Mammary epithelial cell (primary cell): ENCODE data around the gene MFSD6.

Source experiments
- EZH2 ChIP-seq: IDR thresholded peaks from 2 replicates; pipeline ENCODE4 v1.6.1; 2012; ENCODE audit warnings: low read length, inconsistent platforms, borderline replicate concordance
- TF ChIP-seq, protein P1 (sequence below), 2 donors: IDR thresholded peaks in 1 of 2; conservative IDR thresholded peaks in 1 of 2; 2 replicates each; pipeline ENCODE4 v1.5.1; 2011 to 2012; ENCODE audit warnings: inconsistent platforms in 2 of 2, low read length in 2 of 2, mild to moderate bottlenecking in 2 of 2, control low read depth in 1 of 2, low read depth in 1 of 2; ENCODE audit not compliant: insufficient read depth in 1 of 2; ENCODE audit errors: extremely low read depth in 1 of 2

DNA sequence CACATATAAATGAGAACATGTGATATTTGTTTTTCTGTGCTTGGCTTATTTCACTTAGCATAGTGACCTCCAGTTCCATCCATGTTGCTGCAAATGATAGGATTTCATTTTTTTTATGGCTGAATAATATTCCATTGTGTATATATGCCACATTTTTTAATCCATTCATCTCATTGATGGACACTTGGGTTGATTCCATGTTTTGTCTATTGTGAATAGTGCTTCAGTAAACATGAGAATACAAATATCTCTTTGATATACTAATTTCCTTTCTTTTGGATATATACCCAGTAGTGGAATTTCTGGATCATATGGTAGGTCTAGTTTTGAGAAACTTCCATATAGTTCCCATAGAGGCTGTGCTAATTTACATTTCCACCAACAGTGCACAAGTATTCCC lies 130.0 kb downstream of the MFSD6 start:
- TF ChIP-seq, protein P1, sequence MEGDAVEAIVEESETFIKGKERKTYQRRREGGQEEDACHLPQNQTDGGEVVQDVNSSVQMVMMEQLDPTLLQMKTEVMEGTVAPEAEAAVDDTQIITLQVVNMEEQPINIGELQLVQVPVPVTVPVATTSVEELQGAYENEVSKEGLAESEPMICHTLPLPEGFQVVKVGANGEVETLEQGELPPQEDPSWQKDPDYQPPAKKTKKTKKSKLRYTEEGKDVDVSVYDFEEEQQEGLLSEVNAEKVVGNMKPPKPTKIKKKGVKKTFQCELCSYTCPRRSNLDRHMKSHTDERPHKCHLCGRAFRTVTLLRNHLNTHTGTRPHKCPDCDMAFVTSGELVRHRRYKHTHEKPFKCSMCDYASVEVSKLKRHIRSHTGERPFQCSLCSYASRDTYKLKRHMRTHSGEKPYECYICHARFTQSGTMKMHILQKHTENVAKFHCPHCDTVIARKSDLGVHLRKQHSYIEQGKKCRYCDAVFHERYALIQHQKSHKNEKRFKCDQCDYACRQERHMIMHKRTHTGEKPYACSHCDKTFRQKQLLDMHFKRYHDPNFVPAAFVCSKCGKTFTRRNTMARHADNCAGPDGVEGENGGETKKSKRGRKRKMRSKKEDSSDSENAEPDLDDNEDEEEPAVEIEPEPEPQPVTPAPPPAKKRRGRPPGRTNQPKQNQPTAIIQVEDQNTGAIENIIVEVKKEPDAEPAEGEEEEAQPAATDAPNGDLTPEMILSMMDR (conservative IDR thresholded peaks at IDR 0.05 in 1 of 2, IDR thresholded peaks at IDR 0.05 in 1 of 2; ENCODE audit: extremely low read depth in 1 of 2, insufficient read depth in 1 of 2, low read depth in 1 of 2, low read length in 2 of 2) = no peak
- no peak for TF ChIP-seq EZH2
